B cell (primary cell): Measurements from ENCODE around the gene SLC45A3.

Source experiments
- EZH2 ChIP-seq: IDR thresholded peaks from 2 replicates; pipeline ENCODE4 v1.6.1; 2012; ENCODE audit warnings: borderline replicate concordance, low read depth, mild to moderate bottlenecking, moderate library complexity, low read length; ENCODE audit not compliant: insufficient read depth, poor library complexity, severe bottlenecking
- TF ChIP-seq, protein P1 (sequence below): fragments of 200-600 bp; IDR thresholded peaks from one replicate; pipeline ENCODE4 v1.8.0; 2022; ENCODE audit warnings: antibody characterized with exemption, mild to moderate bottlenecking

GRCh38 chr1:205642679-205643307 lies 37.5 kb downstream of the SLC45A3 start:
- TF ChIP-seq, protein P1, sequence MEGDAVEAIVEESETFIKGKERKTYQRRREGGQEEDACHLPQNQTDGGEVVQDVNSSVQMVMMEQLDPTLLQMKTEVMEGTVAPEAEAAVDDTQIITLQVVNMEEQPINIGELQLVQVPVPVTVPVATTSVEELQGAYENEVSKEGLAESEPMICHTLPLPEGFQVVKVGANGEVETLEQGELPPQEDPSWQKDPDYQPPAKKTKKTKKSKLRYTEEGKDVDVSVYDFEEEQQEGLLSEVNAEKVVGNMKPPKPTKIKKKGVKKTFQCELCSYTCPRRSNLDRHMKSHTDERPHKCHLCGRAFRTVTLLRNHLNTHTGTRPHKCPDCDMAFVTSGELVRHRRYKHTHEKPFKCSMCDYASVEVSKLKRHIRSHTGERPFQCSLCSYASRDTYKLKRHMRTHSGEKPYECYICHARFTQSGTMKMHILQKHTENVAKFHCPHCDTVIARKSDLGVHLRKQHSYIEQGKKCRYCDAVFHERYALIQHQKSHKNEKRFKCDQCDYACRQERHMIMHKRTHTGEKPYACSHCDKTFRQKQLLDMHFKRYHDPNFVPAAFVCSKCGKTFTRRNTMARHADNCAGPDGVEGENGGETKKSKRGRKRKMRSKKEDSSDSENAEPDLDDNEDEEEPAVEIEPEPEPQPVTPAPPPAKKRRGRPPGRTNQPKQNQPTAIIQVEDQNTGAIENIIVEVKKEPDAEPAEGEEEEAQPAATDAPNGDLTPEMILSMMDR: no peak
- TF ChIP-seq EZH2: no peak
